GM12801 (cell line): ENCODE data around the gene CES4A.
A peak's percentile ranks its signal among the peaks of the same experiment; 100 is the strongest.

Experiments
- CTCF ChIP-seq: IDR thresholded peaks from one replicate; pipeline ENCODE4 v1.5.1; 2011; ENCODE audit warnings: control low read depth; ENCODE audit not compliant: insufficient read length; ENCODE audit errors: extremely low read depth

CES4A gene

DNA sequence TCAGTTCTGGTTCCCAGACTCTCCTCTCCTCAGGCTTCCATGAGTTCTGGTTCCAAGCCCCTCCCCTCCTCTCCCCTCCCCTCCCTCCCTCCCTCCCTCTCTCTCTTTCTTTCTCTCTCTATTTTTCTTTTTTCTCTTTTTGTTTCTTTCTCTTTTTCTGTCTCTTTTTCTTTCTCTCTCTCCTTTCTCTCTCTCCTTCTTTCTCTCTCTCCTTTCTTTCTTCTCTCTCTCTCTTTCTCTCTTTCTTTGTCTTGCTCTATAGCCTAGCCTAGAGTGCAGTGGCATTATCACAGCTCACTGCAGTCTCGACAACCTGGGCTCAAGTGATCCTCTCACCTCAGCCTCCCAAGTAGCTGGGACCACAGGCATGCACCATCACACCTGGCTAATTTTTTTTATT, 28.1 kb upstream of the CES4A start:
- no peak for TF ChIP-seq CTCF

DNA sequence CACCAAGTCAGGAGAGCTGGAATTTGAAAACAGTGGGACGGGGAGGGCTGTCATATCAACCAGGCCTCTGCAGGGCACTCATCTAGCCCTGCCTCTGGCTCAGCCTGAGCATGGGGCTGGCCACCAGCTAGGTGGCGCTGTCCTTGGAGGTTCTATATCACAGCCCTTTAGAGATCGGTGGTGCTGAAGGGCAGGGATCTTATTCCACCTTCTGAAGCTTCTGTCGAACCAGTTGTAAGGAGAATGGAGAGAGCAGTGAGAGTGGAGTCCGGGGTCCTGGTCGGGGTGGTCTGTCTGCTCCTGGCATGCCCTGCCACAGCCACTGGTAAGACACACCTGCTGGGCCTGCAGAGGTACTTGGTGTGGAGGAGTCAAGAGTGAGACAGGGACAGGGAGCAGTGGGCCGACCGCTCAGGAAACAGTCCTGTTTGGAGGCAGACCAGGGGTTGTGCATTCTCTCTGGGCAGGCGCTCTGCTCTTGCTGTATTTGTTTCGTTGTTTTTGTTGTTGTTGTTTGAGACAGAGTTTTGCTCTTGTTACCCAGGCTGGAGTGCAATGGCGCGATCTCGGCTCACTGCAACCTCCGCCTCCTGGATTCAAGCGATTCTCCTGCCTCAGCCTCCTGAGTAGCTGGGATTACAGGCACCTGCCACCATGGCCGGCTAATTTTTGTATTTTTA, 27.2 kb upstream of the CES4A start, which contains the start of gene CES3:
Gene CES3, plus strand, starts transcription at position 202 of the 680 bp plus-strand sequence. Its CDS starts 42 bp downstream, at position 244.
- TF ChIP-seq CTCF = peak; percentile 12

- TF ChIP-seq CTCF = no peak
Observed at GRCh38 chr16:66961914-66962313, 26.5 kb upstream of the CES4A start.

DNA sequence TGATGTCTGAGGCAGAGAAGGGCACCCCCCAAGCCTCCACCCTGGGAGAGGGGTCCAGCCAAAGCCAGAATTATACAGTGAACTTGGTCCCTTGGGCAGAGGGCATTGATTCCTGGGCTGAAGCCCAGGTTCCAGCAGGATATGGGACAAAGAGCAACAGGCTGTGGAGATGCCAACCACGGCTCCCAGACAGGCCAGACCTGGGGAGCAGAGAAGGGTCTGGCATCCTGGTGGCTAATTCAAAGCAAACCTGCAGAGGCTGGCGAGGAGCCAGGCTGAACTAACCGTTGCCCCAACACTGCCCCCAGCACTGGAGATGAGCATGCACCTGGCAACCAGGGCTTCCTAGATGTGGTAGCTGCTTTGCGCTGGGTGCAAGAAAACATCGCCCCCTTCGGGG, 24.3 kb upstream of the CES4A start:
- TF ChIP-seq CTCF = no peak

DNA sequence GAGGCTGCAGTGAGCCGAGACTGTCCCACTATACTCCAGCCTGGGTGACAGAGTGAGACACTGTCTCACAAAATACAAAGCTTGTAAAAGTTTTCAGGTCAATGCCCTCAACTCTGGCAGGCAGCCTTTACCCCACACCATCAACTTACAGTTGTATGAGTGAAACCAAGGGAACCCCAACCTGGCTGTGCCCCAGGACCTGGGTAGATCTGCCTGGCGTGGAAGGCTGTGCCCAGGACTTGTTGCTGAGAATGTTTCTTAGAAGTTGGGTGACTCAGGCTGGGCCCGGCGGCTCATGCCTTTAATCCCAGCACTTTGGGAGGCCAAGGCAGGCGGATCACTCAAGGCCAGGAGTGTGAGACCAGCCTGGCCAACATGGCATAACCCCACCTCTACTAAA, 19.5 kb upstream of the CES4A start:
- no peak for TF ChIP-seq CTCF

DNA sequence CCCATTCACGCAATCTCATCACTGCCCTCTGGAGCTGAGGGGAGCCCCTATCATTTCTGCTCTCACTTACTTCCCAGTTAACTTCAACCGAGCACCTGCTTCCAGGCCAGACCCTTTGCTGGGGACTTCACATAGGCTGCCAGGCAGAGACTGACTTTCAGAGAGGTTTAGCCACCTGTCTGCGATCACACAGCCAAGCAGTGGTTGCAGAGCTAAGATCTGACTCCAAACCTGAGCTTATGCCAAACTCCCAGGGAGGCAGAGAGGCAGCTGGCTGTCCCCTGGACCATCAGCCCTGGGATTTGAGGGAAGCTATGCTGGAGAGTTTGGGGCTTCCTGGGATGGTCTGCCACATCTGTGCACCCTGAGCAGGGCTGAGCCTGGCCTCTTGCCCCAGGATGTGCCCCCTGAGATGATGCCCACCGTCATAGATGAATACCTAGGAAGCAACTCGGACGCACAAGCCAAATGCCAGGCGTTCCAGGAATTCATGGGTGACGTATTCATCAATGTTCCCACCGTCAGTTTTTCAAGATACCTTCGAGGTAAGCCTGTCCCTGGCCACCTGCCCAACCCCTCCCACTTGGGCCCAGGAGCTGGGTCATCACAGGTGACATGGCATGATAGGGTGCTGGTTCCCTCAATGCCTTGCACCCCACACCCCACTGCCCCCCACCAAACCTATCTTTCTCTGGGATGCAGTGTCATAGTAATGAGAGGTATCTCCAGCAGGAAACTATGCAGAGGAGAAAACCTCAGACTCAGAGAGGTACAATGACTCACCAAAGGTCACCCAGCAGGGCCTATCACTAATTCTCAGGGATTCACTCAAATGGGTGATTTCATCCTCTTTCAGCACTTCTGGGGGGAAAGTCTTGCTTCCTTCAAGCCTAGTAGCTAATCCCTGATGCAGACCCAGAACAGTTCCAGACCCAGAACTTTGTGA, 17.3 kb upstream of the CES4A start:
- no peak for TF ChIP-seq CTCF

DNA sequence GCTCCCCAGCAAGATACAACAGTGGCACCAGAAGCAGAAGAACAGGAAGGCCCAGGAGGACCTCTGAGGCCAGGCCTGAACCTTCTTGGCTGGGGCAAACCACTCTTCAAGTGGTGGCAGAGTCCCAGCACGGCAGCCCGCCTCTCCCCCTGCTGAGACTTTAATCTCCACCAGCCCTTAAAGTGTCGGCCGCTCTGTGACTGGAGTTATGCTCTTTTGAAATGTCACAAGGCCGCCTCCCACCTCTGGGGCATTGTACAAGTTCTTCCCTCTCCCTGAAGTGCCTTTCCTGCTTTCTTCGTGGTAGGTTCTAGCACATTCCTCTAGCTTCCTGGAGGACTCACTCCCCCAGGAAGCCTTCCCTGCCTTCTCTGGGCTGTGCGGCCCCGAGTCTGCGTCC, 15.4 kb upstream of the CES4A start:
- no peak for TF ChIP-seq CTCF
